Suprapubic skin (tissue), 4 donors: Measurements from ENCODE around the gene MTR. TPM values are rescaled to one million over a fixed set of nuclear protein-coding genes. Genes with fewer than 3 reads are reported as not detected.

Experiments used
- DNase-seq, 2 donors: peaks; one replicate each; pipeline ENCODE4 v3.0.0-alpha.2; 2019; ENCODE audit warnings: low spot score in 2 of 2
- H3K27ac ChIP-seq: fragments of 200-600 bp; sonication (generic); one replicate; pipeline ENCODE4 v1.5.1; 2019
- H3K27me3 ChIP-seq: fragments of 200-600 bp; sonication (generic); one replicate; pipeline ENCODE4 v1.5.1; 2019
- H3K36me3 ChIP-seq: fragments of 200-600 bp; sonication (generic); one replicate; pipeline ENCODE4 v1.5.1; 2019
- H3K4me1 ChIP-seq: fragments of 200-600 bp; sonication (generic); one replicate; pipeline ENCODE4 v1.5.1; 2019
- H3K4me3 ChIP-seq: fragments of 200-600 bp; sonication (generic); one replicate; pipeline ENCODE4 v1.5.1; 2019; ENCODE audit warnings: mild to moderate bottlenecking
- H3K9me3 ChIP-seq: fragments of 200-600 bp; sonication (generic); one replicate; pipeline ENCODE4 v1.5.1; 2019
- CTCF ChIP-seq, 2 donors: fragments of 200-600 bp in 1 of 2; fragments of 450-650 bp in 1 of 2; sonication (generic) in 1 of 2; IDR thresholded peaks; one replicate each; pipeline ENCODE4 v1.5.1; 2016 to 2019; ENCODE audit warnings: antibody characterized with exemption in 2 of 2, mild to moderate bottlenecking in 1 of 2, moderate library complexity in 1 of 2
- EP300 ChIP-seq: sonication (generic); formaldehyde crosslinking; IDR thresholded peaks from one replicate; pipeline ENCODE4 v1.6.1; 2017; ENCODE audit warnings: antibody characterized with exemption
- POLR2A ChIP-seq, 2 donors: fragments of 450-650 bp; IDR thresholded peaks; one replicate each; pipeline ENCODE4 v1.6.1; 2017; ENCODE audit warnings: antibody characterized with exemption in 2 of 2, mild to moderate bottlenecking in 2 of 2, moderate library complexity in 2 of 2
- POLR2AphosphoS5 ChIP-seq, 3 donors: sonication (generic); formaldehyde crosslinking; IDR thresholded peaks; one replicate each; pipeline ENCODE4 v1.6.1; 2017; ENCODE audit warnings: antibody characterized with exemption in 3 of 3
- WGBS: methylation state at CpG from one replicate; pipeline ENCODE4 v1.1.5; 2018; 5-methylcytosine and 5-hydroxymethylcytosine counted together
- total RNA-seq, 4 donors: library from RNA; depleted of rRNA; stranded (reverse); fragments of >200 nt; gene quantifications; one replicate each; pipeline ENCODE4 v1.1.0, GENCODE V29; 2016

MTR gene
- total RNA-seq, 4 donors from 2014 or later, result 17.7 to 77.7 (median 27.3) TPM

- 89% methylated on average over 16 of the region's 16 CpGs for WGBS
- TF ChIP-seq POLR2A (IDR thresholded peaks at IDR 0.05), result no peak
- TF ChIP-seq POLR2AphosphoS5 (IDR thresholded peaks at IDR 0.05), result no peak
- no peaks in the 10 kb centered on the region for H3K36me3 ChIP-seq
- H3K27me3 ChIP-seq, result no peaks in the 10 kb centered on the region
- no peak overlapping the region for H3K27ac ChIP-seq
- no peak overlapping the region for H3K4me3 ChIP-seq
- DNase-seq, result no peak
- no peaks in the 10 kb centered on the region for H3K9me3 ChIP-seq
- no peaks in the 10 kb centered on the region for H3K4me1 ChIP-seq
Observed at GRCh38 chr1:236751385-236751784, 43.7 kb upstream of the MTR start.

- Histone ChIP-seq H3K27ac (no peak overlapping the region), H3K9me3 (no peaks in the 10 kb centered on the region), H3K36me3 (no peaks in the 10 kb centered on the region), H3K27me3 (no peaks in the 10 kb centered on the region), H3K4me3 (no peak overlapping the region), H3K4me1 (no peaks in the 10 kb centered on the region)
- DNase-seq, result no peak
- no peak for TF ChIP-seq POLR2AphosphoS5 (IDR thresholded peaks at IDR 0.05)
- 84% methylated on average over 4 of the region's 4 CpGs for WGBS
Observed at GRCh38 chr1:236751935-236752334, 43.2 kb upstream of the MTR start.

GRCh38 chr1:236753516-236753915, 41.6 kb upstream of the MTR start:
- no peaks in the 10 kb centered on the region for H3K9me3 ChIP-seq
- no peak for DNase-seq
- no peaks in the 10 kb centered on the region for H3K27me3 ChIP-seq
- no peak overlapping the region for H3K4me3 ChIP-seq
- H3K27ac ChIP-seq, result no peak overlapping the region
- H3K36me3 ChIP-seq, result no peaks in the 10 kb centered on the region
- 62% methylated on average over 5 of the region's 5 CpGs for WGBS
- no peaks in the 10 kb centered on the region for H3K4me1 ChIP-seq
- TF ChIP-seq CTCF (IDR thresholded peaks at IDR 0.05) (no peak), POLR2A (IDR thresholded peaks at IDR 0.05) (no peak), POLR2AphosphoS5 (IDR thresholded peaks at IDR 0.05) (no peak), EP300 (no peak)

- no peaks in the 10 kb centered on the region for H3K27me3 ChIP-seq
Observed at GRCh38 chr1:236753964-236754363, 41.1 kb upstream of the MTR start.

GRCh38 chr1:236754525-236755210, 40.4 kb upstream of the MTR start:
- Histone ChIP-seq H3K36me3 (no peaks in the 10 kb centered on the region), H3K9me3 (no peaks in the 10 kb centered on the region), H3K4me1 (no peaks in the 10 kb centered on the region), H3K27me3 (no peaks in the 10 kb centered on the region), H3K4me3 (no peak overlapping the region), H3K27ac (no peak overlapping the region)
- WGBS, result 84% methylated on average over 18 of the region's 18 CpGs
- TF ChIP-seq EP300 (no peak), POLR2A (IDR thresholded peaks at IDR 0.05) (no peak), POLR2AphosphoS5 (IDR thresholded peaks at IDR 0.05) (no peak), CTCF (IDR thresholded peaks at IDR 0.05) (no peak)
- no peak for DNase-seq

More at GRCh38 chr1:236753964-236754363, 41.1 kb upstream of the MTR start:
- H3K9me3 ChIP-seq, result no peaks in the 10 kb centered on the region
- TF ChIP-seq EP300 (no peak), CTCF (IDR thresholded peaks at IDR 0.05) (no peak), POLR2A (IDR thresholded peaks at IDR 0.05) (no peak), POLR2AphosphoS5 (IDR thresholded peaks at IDR 0.05) (no peak)
- no peak overlapping the region for H3K27ac ChIP-seq
- H3K4me3 ChIP-seq, result no peak overlapping the region
- DNase-seq, result no peak
- 91% methylated on average over 14 of the region's 14 CpGs for WGBS
- H3K36me3 ChIP-seq, result no peaks in the 10 kb centered on the region
- H3K4me1 ChIP-seq, result no peaks in the 10 kb centered on the region

- DNase-seq, result no peak
- TF ChIP-seq POLR2A (IDR thresholded peaks at IDR 0.05) (no peak), POLR2AphosphoS5 (IDR thresholded peaks at IDR 0.05) (no peak), CTCF (IDR thresholded peaks at IDR 0.05) (no peak), EP300 (no peak)
- Histone ChIP-seq H3K4me1 (no peaks in the 10 kb centered on the region), H3K4me3 (no peak overlapping the region), H3K27ac (no peak overlapping the region), H3K36me3 (no peaks in the 10 kb centered on the region), H3K27me3 (no peaks in the 10 kb centered on the region), H3K9me3 (no peaks in the 10 kb centered on the region)
- WGBS, result 72% methylated on average over 2 of the region's 2 CpGs
Observed at GRCh38 chr1:236757640-236758039, 37.5 kb upstream of the MTR start.
